Dermis lymphatic vessel endothelial cell (primary cell): Measurements from ENCODE around the gene TAF9B. TPM values are rescaled to one million over a fixed set of nuclear protein-coding genes. Genes with fewer than 3 reads are reported as not detected.

Experiments
- total RNA-seq: library from RNA; depleted of rRNA; stranded (reverse); fragments of >200 nt; gene quantifications from 2 replicates; pipeline ENCODE4 v1.2.1, GENCODE V29; 2014

TAF9B gene
- total RNA-seq: 13.9 and 22.1 TPM in 2 replicates

GRCh38 chrX:78139160-78140123 lies at the start of gene TAF9B:
Gene TAF9B, minus strand, starts transcription at chrX:78139650. Its CDS starts 39 bp downstream, at chrX:78139611.

GRCh38 chrX:78103623-78104446 lies 35.6 kb downstream of the TAF9B start, which contains the start of gene PGK1:
Gene PGK1, plus strand, starts transcription at chrX:78104248. Its CDS starts 93 bp downstream, at chrX:78104341.

Other genes starting within 250 kb of the TAF9B start
- 308 and 311 TPM in 2 replicates for gene MAGT1, start 244.2 kb downstream of the TAF9B start, total RNA-seq
- 328 and 355 TPM in 2 replicates for gene COX7B, start 240.2 kb downstream of the TAF9B start, total RNA-seq
- gene ATP7A, start 229.0 kb downstream of the TAF9B start, total RNA-seq: 9.8 and 11.5 TPM in 2 replicates
- gene PGAM4, start 170.0 kb downstream of the TAF9B start, total RNA-seq: 0.11 TPM in 1 of 2 replicates, not detected in the other
- gene PGK1, start 35.4 kb downstream of the TAF9B start, total RNA-seq: 191 and 193 TPM in 2 replicates
- gene CYSLTR1, start 188.0 kb upstream of the TAF9B start, total RNA-seq: not detected in 2 replicates